Subcutaneous adipose tissue (tissue), 4 donors: ENCODE results near the gene PAK1. TPM values are rescaled to one million over a fixed set of nuclear protein-coding genes. Genes with fewer than 3 reads are reported as not detected.

Experiments
- CTCF ChIP-seq: fragments of 450-650 bp; IDR thresholded peaks from one replicate; pipeline ENCODE4 v1.5.1; 2016; ENCODE audit warnings: low read depth, mild to moderate bottlenecking, control low read depth, antibody characterized with exemption, moderate library complexity
- total RNA-seq, 4 donors: library from RNA; depleted of rRNA; stranded (reverse); fragments of >200 nt; gene quantifications; one replicate each; pipeline ENCODE4 v1.1.0, GENCODE V29; 2016

PAK1 gene
- total RNA-seq, 4 donors from 2014 or later: 17.0 to 41.3 (median 28.4) TPM

GRCh38 chr11:77299528-77299993, 174.3 kb downstream of the PAK1 start:
- TF ChIP-seq CTCF: no peak

- TF ChIP-seq CTCF: no peak
Observed at GRCh38 chr11:77294040-77294439, 179.9 kb downstream of the PAK1 start.

- no peak for TF ChIP-seq CTCF
Observed at GRCh38 chr11:77289737-77290136, 184.2 kb downstream of the PAK1 start.

- no peak for TF ChIP-seq CTCF
Observed at GRCh38 chr11:77287615-77288273, 186.2 kb downstream of the PAK1 start.

DNA sequence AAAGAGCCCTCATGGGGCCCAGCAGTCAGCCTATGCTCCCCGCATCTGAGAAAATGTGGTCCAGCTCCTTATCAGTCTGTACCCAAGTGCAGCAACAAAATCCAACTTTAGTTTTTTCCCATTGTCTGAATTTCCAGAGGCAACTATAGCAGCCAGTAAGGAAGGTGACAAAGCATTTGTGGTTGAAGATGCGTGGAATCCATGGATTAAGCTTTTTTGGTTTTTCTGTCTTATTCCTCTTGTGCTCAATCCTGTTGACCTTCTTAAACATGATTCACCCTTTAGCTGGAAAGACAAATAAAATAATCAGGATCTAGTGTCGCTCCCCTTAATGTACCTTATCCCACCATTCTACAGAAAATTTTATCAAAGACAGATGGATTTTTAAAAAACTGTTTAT, 186.8 kb downstream of the PAK1 start:
- no peak for TF ChIP-seq CTCF

DNA sequence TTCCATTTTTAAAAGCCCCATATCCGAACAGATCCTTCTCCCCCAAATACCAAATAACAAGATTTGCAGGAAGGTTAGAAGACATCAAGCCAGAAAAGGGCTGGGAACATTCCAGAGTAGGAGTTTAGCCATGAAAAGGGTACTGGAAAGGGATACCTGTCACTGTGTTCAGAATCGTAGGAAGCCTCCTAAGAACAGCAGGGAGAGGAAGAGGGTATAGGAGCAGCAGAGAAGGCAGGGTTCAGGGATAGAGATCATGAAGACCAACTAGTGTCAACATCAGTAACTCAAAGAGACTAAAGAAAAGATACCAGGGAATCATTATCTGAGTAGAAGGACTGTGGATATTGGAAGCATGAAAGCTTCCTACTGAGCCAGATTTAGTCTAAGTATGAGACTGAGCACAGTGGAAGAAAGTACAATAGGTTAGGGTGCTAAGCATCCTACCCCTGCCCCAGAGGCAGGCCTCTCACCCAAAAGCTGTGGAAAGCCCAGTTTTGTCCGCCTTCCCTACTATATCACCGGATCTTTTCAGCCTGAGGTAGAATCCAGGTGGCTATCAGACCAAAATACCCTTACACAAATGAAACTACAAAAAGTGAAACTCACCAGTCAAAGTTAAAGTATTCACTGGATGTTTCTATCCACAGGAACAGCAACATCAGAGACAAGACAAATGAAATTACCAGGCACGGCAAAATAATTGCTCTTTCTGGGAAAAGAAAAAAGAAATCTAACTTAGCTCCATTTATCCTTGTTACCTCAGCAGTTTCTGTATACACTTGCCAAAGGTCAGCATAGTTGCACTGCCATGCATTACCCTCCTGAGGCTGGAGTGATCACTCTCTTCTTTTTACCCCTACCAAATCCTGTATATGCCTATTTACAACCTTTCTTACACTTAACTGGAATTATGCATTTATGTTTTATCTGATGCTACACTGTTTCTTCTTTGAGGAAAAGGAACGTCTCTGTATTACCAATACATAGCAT, 189.1 kb downstream of the PAK1 start:
- TF ChIP-seq CTCF: no peak

DNA sequence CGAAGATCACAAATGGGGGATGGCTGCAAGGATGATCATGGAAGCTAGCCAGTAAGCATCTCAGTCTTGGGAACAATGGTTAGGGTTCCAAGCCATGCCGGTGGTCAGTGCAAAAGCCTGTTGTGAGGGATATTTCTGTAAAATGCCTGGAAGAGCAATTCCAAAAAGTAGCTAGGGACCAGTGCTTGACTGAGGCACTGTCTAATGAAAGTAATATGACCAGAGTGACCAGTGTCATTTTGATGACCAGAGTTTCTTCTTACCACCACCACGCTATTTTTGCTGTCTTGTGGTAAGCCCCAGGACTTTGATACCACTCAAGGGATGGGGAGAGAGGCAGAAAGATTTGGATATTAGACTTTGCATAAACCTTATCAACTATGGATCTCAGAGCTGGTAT, 190.8 kb downstream of the PAK1 start:
- no peak for TF ChIP-seq CTCF
